Thoracic aorta (tissue), 2 donors: ENCODE data around the gene ELF1. TPM values are rescaled to one million over a fixed set of nuclear protein-coding genes. Genes with fewer than 3 reads are reported as not detected.

ENCODE experiments used
- ATAC-seq: fragments of 150-250 bp; one replicate; pipeline ENCODE4 v1.8.0; 2017; ENCODE audit warnings: low read depth; ENCODE audit not compliant: insufficient number of reproducible peaks, low FRiP score
- DNase-seq: peaks from one replicate; pipeline ENCODE4 v3.0.0-alpha.2; 2020; ENCODE audit warnings: low spot score
- H3K27ac ChIP-seq, 2 donors: fragments of 200-600 bp; sonication (generic); 1 replicate in 1 of 2; 2 replicates in 1 of 2; pipeline ENCODE4 v1.5.1; 2016; ENCODE audit warnings: mild to moderate bottlenecking in 2 of 2, moderate library complexity in 2 of 2
- H3K27me3 ChIP-seq: fragments of 200-600 bp; sonication (generic); replicated peaks from 2 replicates; pipeline ENCODE4 v1.6.0; 2016; ENCODE audit warnings: mild to moderate bottlenecking; ENCODE audit not compliant: insufficient read depth
- H3K36me3 ChIP-seq: fragments of 200-600 bp; sonication (generic); one replicate; pipeline ENCODE4 v1.5.1; 2016
- H3K4me1 ChIP-seq, 2 donors: fragments of 200-600 bp; sonication (generic); 1 replicate in 1 of 2; 2 replicates in 1 of 2; pipeline versions ENCODE4 v1.5.1 to v1.6.0; 2016; ENCODE audit warnings: low read depth in 2 of 2, mild to moderate bottlenecking in 1 of 2; ENCODE audit not compliant: control insufficient read depth in 1 of 2
- H3K4me3 ChIP-seq: fragments of 200-600 bp; sonication (generic); 2 replicates; pipeline ENCODE4 v1.5.1; 2016; ENCODE audit warnings: mild to moderate bottlenecking
- H3K9me3 ChIP-seq: fragments of 200-600 bp; sonication (generic); 2 replicates; pipeline ENCODE4 v1.5.1; 2016
- CTCF ChIP-seq: fragments of 200-600 bp; sonication (generic); IDR thresholded peaks from one replicate; pipeline ENCODE4 v1.5.1; 2019; ENCODE audit warnings: antibody characterized with exemption
- total RNA-seq, 2 donors: library from RNA; depleted of rRNA; stranded (reverse); fragments of >200 nt; gene quantifications; one replicate each; pipeline versions ENCODE4 v1.1.0 to v1.2.3, GENCODE V29; 2016

ELF1 gene
- total RNA-seq, 2 donors from 2014 or later = 54.7 to 99.9 TPM

- H3K27ac ChIP-seq = no peak overlapping the region
- H3K27me3 ChIP-seq = no peaks in the 10 kb centered on the region
- no peak overlapping the region for H3K4me3 ChIP-seq
- DNase-seq = no peak
- H3K36me3 ChIP-seq = no peaks in the 10 kb centered on the region
- no peak for ATAC-seq
- TF ChIP-seq CTCF = no peak
- H3K4me1 ChIP-seq = peaks cover 18 to 32% of the 10 kb centered on the region in 2 donors
- H3K9me3 ChIP-seq = no peaks in the 10 kb centered on the region
These were observed 24.4 kb downstream of the ELF1 start for GRCh38 chr13:40994581-40995230.

GRCh38 chr13:40993987-40994386 is 25.1 kb downstream of the ELF1 start:
- DNase-seq (no peak), ATAC-seq (no peak)
- Histone ChIP-seq H3K4me1 (peaks cover 18 to 32% of the 10 kb centered on the region in 2 donors), H3K27ac (no peak overlapping the region), H3K36me3 (no peaks in the 10 kb centered on the region), H3K9me3 (no peaks in the 10 kb centered on the region), H3K27me3 (no peaks in the 10 kb centered on the region), H3K4me3 (no peak overlapping the region)
- no peak for TF ChIP-seq CTCF

GRCh38 chr13:40992678-40993518 is 26.2 kb downstream of the ELF1 start:
- no peak overlapping the region for H3K4me3 ChIP-seq
- no peak for TF ChIP-seq CTCF
- H3K4me1 ChIP-seq = peaks cover 18 to 32% of the 10 kb centered on the region in 2 donors
- ATAC-seq (no peak), DNase-seq (no peak)
- no peaks in the 10 kb centered on the region for H3K36me3 ChIP-seq
- H3K27ac ChIP-seq = no peak overlapping the region
- no peaks in the 10 kb centered on the region for H3K27me3 ChIP-seq
- H3K9me3 ChIP-seq = no peaks in the 10 kb centered on the region

GRCh38 chr13:40987606-40988280 is 31.4 kb downstream of the ELF1 start:
- H3K27ac ChIP-seq = no peak overlapping the region
- H3K27me3 ChIP-seq = no peaks in the 10 kb centered on the region
- peaks cover 28 to 42% of the 10 kb centered on the region in 2 donors for H3K4me1 ChIP-seq
- no peaks in the 10 kb centered on the region for H3K9me3 ChIP-seq
- no peak for ATAC-seq
- DNase-seq = no peak
- TF ChIP-seq CTCF = no peak
- H3K36me3 ChIP-seq = no peaks in the 10 kb centered on the region
- no peak overlapping the region for H3K4me3 ChIP-seq
